Activated naive CD4-positive, alpha-beta T cell treated with anti-CD3 and anti-CD28 coated beads, Interleukin-2, amount 50 U/mL, for 72 hours (primary cell): ENCODE measurements around the gene C1orf105. TPM values are rescaled to one million over a fixed set of nuclear protein-coding genes. Genes with fewer than 3 reads are reported as not detected.
"Not testable (repeated sequence)": the region's sequence is repeated elsewhere in the genome, so short reads cannot be mapped to it uniquely, and the experiment has no call there.

Experiments
- ATAC-seq, 2 donors: fragments of 150-1000 bp; cut with Tn5 transposase; 2 replicates each; pipeline ENCODE4 v1.10.0; 2021; ENCODE audit warnings: mild to moderate bottlenecking in 2 of 2, moderate library complexity in 2 of 2
- DNase-seq, 2 donors: peaks; one replicate each; pipeline ENCODE4 v3.0.0; 2021 to 2022; ENCODE audit warnings: low spot score in 2 of 2
- H3K27ac Mint-ChIP-seq, 2 donors: one replicate each; pipeline ENCODE4 v1.8.0; 2022; ENCODE audit warnings: mild to moderate bottlenecking in 2 of 2, mixed read lengths in 2 of 2
- H3K36me3 Mint-ChIP-seq, 2 donors: one replicate each; pipeline ENCODE4 v1.8.0; 2022; ENCODE audit warnings: mixed read lengths in 2 of 2
- H3K9me3 Mint-ChIP-seq, 2 donors: one replicate each; pipeline ENCODE4 v1.8.0; 2022; ENCODE audit warnings: mixed read lengths in 2 of 2
- total RNA-seq, 2 donors: library from RNA; stranded (reverse); gene quantifications; one replicate each; pipeline ENCODE4 v1.2.3, GENCODE V29; 2022

C1orf105 gene
- total RNA-seq, 2 donors from 2014 or later, result not detected

DNA sequence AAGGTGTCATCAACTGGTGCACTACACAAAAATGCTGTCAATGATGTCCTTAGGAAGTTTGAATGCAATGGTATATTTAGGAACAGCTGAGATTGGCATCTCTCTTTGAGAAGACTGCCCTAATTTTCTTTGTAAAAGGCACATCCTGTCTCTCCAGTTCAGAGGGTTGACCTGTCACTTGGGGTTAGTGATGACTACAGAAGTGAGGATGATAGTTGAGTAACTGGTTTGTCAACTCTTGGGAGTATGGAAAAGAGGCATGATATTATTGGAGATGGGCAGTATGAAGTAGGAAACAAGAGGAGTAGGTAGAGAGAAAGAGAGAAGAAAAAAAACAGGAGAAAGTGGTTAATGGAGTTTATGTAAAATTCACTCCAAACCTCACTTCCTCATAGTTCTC is 63.8 kb downstream of the C1orf105 start:
- ATAC-seq (no peak), DNase-seq (no peak)
- H3K27ac Mint-ChIP-seq, result no peak overlapping the region
- H3K36me3 Mint-ChIP-seq, result no peaks in the 10 kb centered on the region
- H3K9me3 Mint-ChIP-seq, result no peaks in the 10 kb centered on the region

DNA sequence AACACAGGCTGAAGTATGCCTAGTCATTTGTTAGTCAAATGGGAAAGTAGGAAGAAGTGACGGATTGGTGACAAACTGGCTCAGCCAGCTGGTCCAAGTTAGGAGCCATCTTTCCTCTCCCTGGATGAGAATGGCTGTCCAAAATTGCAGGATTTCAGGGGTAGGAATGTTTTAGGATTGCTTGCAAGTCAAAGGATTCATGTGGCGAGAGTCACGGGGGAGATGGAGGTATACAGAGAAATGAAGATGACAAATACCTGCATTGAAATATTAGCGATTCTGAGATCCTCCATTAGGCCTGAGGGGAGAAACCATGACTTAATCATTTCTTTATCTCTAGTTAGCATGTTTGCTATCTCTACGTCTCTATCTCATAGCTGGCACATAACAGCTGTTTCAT is 65.1 kb downstream of the C1orf105 start:
- Mint-ChIP-seq H3K9me3 (no peaks in the 10 kb centered on the region), H3K27ac (no peak overlapping the region), H3K36me3 (no peaks in the 10 kb centered on the region)
- DNase-seq (no peak), ATAC-seq (no peak)

DNA sequence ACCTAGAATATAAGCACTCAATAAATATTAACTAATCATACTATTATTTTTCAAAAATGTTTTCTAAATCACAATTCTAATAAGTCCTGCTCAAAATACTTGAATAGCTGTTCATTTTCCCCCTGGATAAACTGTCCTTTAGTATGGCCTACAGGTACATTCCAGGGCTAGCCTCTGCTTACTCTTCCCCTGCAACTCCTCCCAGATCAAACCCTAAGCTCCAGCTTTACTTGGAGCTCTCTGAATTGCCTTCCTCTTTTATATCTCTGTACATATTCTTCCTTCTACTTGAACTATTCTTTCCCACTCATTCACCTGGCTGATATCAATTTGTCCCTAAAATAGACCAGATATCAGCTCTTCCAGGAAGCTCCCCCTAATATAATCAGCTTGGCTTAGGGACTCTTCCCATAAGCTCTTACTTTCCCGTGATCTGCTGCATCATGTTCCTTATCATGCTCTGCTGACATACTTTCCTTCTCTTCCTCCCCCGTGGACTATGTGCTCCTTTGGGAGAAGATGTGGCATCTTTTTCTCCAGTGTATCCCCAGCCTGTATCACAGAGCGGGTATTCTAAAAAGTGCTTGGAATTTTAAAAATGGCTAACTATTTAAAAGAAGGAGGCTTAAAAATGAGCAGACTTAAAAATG is 66.4 kb downstream of the C1orf105 start:
- H3K36me3 Mint-ChIP-seq, result no peaks in the 10 kb centered on the region
- DNase-seq (no peak), ATAC-seq (no peak)
- H3K9me3 Mint-ChIP-seq, result no peaks in the 10 kb centered on the region
- H3K27ac Mint-ChIP-seq, result no peak overlapping the region

- ATAC-seq (peak in 1 of 2 donors; percentile 31), DNase-seq (no peak)
- H3K36me3 Mint-ChIP-seq, result no peaks in the 10 kb centered on the region
- no peaks in the 10 kb centered on the region for H3K9me3 Mint-ChIP-seq
- H3K27ac Mint-ChIP-seq, result no peak overlapping the region
Observed at GRCh38 chr1:172487550-172487949, 67.1 kb downstream of the C1orf105 start.

- H3K9me3 Mint-ChIP-seq, result no peaks in the 10 kb centered on the region
- DNase-seq, result no peak
- ATAC-seq, result no peak
- H3K27ac Mint-ChIP-seq, result no peak overlapping the region
- H3K36me3 Mint-ChIP-seq, result no peaks in the 10 kb centered on the region
Observed at GRCh38 chr1:172488393-172488792, 67.9 kb downstream of the C1orf105 start.

GRCh38 chr1:172489847-172490246 is 69.4 kb downstream of the C1orf105 start:
- ATAC-seq, result no peak
- DNase-seq, result no peak
- no peaks in the 10 kb centered on the region for H3K36me3 Mint-ChIP-seq

DNA sequence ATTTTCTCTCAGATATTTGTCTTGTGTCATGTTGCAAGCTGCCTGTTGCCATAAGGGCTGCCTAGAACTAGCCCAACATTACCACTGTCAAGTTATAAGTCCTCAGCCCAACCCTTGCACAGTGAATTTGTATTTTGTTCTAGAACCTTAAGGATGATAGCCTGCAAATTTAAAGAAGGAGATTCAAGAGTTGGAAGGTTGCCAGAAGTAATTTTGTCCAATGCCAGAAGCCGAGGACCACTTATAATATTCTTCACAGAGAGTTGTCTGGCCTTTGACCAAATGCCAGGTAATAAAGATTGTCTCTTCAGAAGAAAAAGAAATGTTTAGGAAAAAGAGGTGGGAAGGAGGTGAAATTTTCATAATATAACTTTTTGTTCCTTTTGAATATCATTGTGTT is 71.9 kb downstream of the C1orf105 start:
- ATAC-seq, result no peak
- no peaks in the 10 kb centered on the region for H3K9me3 Mint-ChIP-seq

More at GRCh38 chr1:172489847-172490246, 69.4 kb downstream of the C1orf105 start:
- Mint-ChIP-seq H3K27ac (no peak overlapping the region), H3K9me3 (no peaks in the 10 kb centered on the region)

DNA sequence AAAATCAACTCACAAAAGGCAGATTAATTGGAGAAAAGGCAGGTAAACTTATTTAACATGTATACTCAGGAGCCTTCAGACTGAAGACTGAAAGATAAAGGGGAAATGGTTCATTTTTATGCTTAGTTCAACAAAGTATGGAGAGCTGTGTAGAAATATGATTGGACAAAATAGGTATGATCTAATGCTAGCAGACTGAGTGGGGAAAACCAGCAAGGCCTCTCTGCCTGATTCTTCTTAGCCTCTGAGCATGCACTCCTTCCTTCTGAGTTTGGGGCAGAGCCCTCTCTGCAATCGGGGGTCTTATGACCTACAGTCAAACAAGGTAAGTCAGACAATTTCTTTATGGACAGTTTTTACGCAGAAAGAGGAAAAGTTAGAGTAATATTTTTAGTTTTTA is 73.7 kb downstream of the C1orf105 start:
- ATAC-seq (no peak), DNase-seq (no peak)
- Mint-ChIP-seq H3K9me3 (no peaks in the 10 kb centered on the region), H3K36me3 (no peaks in the 10 kb centered on the region), H3K27ac (no peak overlapping the region)

More for the DNA sequence above, 71.9 kb downstream of the C1orf105 start:
- no peak for DNase-seq
- no peaks in the 10 kb centered on the region for H3K36me3 Mint-ChIP-seq
- no peak overlapping the region for H3K27ac Mint-ChIP-seq

GRCh38 chr1:172496127-172496526 is 75.6 kb downstream of the C1orf105 start:
- not testable (repeated sequence) for H3K27ac Mint-ChIP-seq, H3K9me3 Mint-ChIP-seq, H3K36me3 Mint-ChIP-seq, DNase-seq, ATAC-seq

GRCh38 chr1:172496678-172497077 is 76.2 kb downstream of the C1orf105 start:
- DNase-seq (no peak), ATAC-seq (no peak)
- no peaks in the 10 kb centered on the region for H3K9me3 Mint-ChIP-seq
- H3K27ac Mint-ChIP-seq, result no peak overlapping the region
- H3K36me3 Mint-ChIP-seq, result no peaks in the 10 kb centered on the region

GRCh38 chr1:172497230-172497629 is 76.7 kb downstream of the C1orf105 start:
- H3K27ac Mint-ChIP-seq, result no peak overlapping the region
- ATAC-seq, result no peak
- H3K9me3 Mint-ChIP-seq, result no peaks in the 10 kb centered on the region
- no peak for DNase-seq
- no peaks in the 10 kb centered on the region for H3K36me3 Mint-ChIP-seq

- no peaks in the 10 kb centered on the region for H3K9me3 Mint-ChIP-seq
Observed at GRCh38 chr1:172498857-172499256, 78.4 kb downstream of the C1orf105 start.

DNA sequence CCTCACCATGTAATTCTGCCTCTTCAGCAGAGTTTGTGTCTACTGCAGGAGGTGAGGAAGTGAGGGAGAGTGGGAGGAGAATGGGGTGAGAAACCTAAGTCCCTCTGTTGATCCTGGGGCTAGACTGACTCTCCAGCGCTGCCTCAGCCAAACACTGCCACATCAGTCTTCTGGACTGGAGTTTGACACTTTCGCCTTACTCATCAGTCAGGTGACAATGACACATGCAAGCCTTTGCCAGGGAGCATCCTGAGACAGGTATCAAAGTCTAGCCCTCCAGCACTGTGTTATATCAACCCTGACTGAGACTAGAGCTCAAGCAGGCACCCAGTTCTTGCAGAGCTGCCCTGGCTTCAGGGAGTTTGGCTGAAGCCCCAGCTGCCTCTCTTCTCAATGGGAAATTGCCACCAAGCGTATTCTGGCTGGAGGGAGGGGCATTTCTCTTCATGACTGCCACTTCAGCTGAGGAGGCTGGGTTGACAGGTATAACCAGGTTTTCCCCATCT is 79.2 kb downstream of the C1orf105 start:
- Mint-ChIP-seq H3K9me3 (no peaks in the 10 kb centered on the region), H3K27ac (no peak overlapping the region), H3K36me3 (no peaks in the 10 kb centered on the region)
- peak; percentile 62 to 78 for ATAC-seq
- DNase-seq, result no peak

More at GRCh38 chr1:172498857-172499256, 78.4 kb downstream of the C1orf105 start:
- Mint-ChIP-seq H3K27ac (no peak overlapping the region), H3K36me3 (no peaks in the 10 kb centered on the region)
- ATAC-seq, result no peak
- DNase-seq, result no peak

GRCh38 chr1:172500207-172500606 is 79.7 kb downstream of the C1orf105 start:
- Mint-ChIP-seq H3K9me3 (no peaks in the 10 kb centered on the region), H3K36me3 (no peaks in the 10 kb centered on the region), H3K27ac (no peak overlapping the region)
- ATAC-seq (no peak), DNase-seq (no peak)

- Mint-ChIP-seq H3K27ac (no peak overlapping the region), H3K36me3 (no peaks in the 10 kb centered on the region), H3K9me3 (no peaks in the 10 kb centered on the region)
- DNase-seq, result no peak
- ATAC-seq, result no peak
Observed at GRCh38 chr1:172507741-172508140, 87.3 kb downstream of the C1orf105 start.

- Mint-ChIP-seq H3K36me3 (no peaks in the 10 kb centered on the region), H3K9me3 (no peaks in the 10 kb centered on the region), H3K27ac (no peak overlapping the region)
- ATAC-seq (no peak), DNase-seq (no peak)
Observed at GRCh38 chr1:172510479-172510878, 90.0 kb downstream of the C1orf105 start.

DNA sequence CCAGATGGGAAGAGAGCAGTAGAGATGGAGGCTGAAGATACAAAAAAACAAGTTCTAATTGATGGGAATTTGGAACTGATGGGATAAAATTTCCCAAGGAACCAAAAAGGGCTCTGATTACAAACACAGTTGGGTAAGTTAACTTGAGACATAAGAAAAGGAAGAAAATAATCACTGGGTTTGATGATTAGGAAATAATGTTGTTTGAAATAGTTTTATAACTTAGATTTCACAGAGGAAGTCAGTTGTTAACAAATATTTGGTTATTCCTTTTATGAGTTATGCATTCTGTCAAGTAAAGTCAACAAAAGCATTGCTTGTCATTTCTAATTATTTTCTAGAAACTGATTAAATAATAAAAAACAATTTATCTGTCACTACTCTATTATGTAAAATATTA is 92.1 kb downstream of the C1orf105 start:
- no peak overlapping the region for H3K27ac Mint-ChIP-seq
- no peaks in the 10 kb centered on the region for H3K36me3 Mint-ChIP-seq
- H3K9me3 Mint-ChIP-seq, result no peaks in the 10 kb centered on the region
- ATAC-seq, result no peak
- no peak for DNase-seq

DNA sequence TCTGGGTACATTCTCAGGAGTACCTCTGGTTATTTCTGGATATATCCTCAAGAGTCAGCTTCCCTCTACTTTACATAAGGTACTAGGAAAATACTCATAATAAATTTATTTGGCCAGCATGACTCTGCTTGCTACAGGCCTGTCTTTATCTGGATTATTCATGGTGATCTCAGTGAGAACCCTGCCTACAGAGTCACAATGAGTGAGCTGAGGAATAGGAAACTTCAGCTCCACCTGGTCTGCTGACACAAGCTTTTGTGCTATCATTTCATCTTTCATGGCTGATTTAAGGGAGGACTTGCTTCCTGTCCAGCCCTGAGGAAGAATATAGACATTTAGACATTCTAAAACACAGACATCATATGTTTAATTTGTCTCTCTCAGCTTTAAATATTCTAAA is 93.0 kb downstream of the C1orf105 start:
- Mint-ChIP-seq H3K27ac (no peak overlapping the region), H3K36me3 (no peaks in the 10 kb centered on the region)
- DNase-seq, result no peak

More for the DNA sequence above, 93.0 kb downstream of the C1orf105 start:
- H3K9me3 Mint-ChIP-seq, result no peaks in the 10 kb centered on the region
- ATAC-seq, result no peak
